ENCODE data around the gene OXSR1.
"Not testable (repeated sequence)": the region's sequence is repeated elsewhere in the genome, so short reads cannot be mapped to it uniquely, and the experiment has no call there.

Gene OXSR1

DNA sequence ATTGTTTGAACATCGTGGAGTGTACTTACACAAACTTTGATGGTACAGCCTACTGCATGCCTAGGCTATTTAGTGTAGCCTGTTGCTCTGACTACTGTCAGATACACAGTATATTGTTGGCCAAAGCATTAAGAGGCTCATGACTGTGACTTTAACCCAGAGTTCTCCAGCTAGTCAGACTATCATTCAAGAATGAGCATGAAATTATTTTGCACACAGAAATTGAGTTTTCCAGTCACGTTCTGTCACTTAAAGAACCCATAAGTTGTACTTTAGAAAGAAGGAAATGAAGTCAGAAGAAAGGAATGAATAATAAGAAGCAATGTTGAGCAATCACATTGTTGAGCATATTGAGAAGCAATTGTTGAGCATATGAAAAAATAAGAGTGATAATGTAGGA, 62.7 kb downstream of the OXSR1 start:
- DNase-seq (ENCODE audit: low read depth) = no peak

DNA sequence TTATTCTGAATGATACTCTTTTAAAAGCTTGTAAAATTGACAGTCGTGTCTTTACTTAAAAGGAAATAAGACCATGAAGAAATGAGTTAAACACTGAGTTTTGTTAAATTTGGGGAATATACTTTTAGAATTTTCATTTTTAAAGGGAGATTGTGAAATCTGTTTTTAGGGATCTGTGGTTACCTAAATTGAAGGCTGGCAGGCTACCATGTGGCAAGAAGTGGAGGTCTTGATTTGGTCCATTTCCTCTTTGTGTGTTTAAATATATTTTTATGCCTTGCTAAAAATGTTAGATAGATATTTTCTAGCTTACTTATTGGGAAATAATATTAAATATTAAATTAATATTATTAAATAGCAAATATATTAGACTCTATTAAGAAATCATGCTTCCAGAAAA, 63.7 kb downstream of the OXSR1 start:
- DNase-seq (ENCODE audit: low read depth) = no peak

DNA sequence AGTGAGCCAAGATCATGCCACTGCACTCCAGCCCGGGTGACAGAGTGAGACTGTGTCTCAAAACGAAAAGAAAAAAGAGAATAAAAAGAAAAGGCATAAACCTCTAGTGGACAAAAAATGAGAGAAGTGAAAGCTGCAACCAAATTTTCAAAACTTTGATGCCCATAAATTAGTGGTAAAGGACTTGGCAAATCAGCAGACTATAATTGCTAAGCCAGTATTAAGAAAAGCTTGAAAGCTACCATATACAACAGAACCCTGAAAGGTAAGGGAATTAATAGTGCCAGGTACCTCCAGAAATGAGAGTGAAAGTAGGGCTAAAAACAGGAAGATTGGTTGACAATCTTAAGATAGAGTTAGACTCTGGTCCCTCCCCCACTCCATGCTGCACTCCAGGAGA, 67.4 kb downstream of the OXSR1 start:
- no peak for DNase-seq (ENCODE audit: low read depth)

DNA sequence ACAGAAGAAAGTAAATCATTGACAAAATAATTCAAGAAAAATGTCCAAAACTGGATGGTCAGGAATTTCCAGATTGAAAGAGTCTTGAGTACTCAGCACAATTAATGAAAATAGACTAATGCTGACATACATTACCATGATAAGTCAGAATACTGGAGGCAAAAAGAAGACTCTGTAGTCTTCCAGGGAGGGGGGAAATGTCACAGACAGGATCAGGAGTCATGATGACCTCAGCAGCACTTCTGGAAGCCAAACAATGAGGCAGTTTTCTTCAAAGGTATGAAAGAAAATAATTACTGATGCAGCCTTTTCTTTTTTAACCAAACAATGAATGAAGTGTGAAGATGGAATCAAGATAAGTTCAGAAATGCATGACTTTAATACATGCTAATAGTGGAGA, 70.1 kb downstream of the OXSR1 start:
- DNase-seq (ENCODE audit: low read depth) = no peak

DNA sequence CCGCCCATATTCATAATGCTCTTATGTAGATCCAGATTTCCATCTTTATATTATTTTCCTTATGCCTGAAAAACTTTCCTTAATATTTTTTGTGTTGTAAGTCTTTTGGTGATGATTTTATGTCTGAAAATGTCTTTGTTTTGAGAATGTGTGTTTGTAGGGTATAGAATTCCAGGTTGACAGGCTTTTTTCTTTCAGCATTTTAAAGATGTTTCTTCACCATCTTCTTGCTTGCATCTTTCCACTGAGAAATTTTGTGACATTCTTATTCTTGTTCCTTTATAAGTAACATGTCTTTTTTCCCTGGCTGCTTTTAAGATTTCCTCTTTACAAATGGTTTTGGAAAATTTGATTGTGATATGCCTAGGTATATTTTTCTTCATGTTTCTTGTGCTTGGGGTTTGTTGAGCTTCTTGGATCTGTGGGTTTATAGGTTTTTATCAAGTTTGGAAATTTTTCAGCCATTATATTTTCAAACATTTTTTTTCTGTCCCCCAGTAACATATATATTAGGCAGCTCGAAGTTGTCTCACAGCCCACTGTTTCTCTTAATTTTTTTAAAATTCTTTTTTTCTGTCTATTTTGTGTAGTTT, 73.2 kb downstream of the OXSR1 start:
- DNase-seq (ENCODE audit: low read depth) = no peak

DNA sequence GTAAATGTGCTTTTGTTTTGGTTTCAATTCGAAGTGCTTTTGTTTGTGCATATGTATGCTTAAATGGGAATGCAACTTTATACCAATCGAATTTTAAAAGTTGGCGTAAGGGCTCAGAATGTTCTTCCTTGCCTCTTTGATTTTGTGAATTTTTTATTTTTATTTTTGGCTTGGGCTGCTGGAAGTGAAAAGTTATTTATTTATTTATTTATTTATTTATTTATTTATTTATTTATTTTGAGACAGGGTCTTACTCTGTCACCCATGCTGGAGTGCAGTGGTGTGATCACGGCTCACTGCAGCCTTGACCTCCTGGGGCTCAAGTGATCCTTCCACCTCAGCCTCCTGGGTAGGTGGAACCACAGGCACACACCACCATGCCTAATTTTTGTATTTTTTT, 77.5 kb downstream of the OXSR1 start:
- not testable (repeated sequence) for DNase-seq (ENCODE audit: low read depth)

DNA sequence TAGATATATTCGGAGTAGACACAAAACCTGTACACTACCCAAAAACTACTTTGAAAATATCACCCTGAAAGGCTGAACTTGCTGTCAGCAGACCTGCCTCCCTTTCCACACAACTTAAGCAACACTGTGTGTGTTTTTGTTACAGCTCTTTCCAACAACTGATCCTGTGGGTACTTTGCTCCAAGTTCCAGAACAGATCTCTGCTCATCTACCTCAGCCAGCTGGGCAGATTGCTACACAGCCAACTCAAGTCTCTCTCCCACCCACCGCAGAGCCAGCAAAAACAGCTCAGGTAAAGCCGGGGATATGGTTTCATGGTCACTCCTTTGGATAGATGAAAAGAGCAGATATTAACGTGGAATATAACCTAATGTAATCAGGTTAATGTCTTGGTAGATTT, 80.6 kb downstream of the OXSR1 start:
- no peak for DNase-seq (ENCODE audit: low read depth)

DNA sequence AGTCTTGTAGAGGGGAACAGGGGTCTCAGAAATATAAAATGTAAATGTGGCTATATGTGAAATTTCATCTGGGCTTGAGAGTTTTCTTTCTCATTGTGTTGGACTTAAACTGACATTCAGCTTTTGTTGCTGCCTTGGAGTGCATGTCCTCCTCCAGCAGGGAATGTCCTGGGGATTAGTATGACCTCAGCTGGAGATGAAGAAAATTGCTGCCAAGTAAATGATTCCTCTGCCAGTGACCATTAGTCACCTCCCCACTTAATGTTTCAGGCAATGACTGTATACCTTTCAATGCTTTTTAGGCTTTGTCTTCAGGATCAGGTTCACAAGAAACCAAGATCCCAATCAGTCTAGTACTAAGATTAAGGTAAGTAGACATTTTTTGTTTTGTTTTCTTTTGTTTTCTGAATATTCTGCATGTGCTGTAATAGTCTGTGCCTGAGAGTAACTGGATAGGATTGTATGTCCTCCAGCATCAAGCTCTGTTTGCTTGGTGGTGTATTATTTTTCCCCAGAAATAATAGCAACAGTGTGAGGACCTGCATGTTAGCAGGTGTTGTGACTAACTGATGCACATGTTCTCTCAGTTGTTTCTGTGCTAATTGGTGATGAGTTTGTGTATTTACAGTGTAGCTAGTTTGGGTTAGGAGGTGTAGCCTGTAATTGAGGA, 82.2 kb downstream of the OXSR1 start:
- no peak for DNase-seq (ENCODE audit: low read depth)

DNA sequence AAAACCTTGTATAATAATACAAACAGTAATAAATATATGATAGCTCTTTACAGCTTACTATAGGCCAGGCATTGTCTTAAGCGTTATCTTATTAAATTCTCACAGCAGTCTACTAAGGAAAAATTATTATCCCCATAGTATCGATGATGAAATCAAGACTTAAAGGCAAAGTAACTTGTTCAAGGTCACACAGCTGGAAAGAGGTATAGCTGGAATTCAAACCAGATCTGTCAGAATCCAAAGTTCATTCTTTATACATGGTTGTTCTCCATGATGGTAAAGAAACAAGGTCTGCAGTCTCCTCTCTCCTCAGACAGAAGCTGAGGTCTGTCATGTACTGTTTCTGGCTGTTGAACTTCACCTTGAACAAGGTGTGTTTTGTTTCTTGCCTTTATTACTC, 84.9 kb downstream of the OXSR1 start:
- no peak for DNase-seq (ENCODE audit: low read depth)

DNA sequence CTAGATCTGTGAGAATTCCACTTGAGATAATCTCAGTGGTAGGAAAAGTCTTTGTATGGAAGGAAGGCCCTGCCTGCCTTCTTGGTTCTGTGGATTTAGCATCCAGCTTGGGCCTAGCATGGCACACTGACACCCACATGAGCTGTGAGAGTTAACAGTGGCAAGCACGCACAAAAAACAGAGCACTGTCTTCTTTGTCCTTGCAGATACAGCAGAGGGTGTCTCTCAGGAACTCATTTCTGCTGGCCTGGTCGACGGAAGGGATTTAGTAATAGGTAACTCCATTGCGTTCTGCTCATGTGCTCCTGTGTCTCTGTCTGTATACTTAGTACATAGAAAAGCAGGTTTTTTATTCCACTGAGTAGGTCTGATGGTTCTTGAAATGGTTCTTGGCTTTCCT, 85.9 kb downstream of the OXSR1 start:
- no peak for DNase-seq (ENCODE audit: low read depth)

DNA sequence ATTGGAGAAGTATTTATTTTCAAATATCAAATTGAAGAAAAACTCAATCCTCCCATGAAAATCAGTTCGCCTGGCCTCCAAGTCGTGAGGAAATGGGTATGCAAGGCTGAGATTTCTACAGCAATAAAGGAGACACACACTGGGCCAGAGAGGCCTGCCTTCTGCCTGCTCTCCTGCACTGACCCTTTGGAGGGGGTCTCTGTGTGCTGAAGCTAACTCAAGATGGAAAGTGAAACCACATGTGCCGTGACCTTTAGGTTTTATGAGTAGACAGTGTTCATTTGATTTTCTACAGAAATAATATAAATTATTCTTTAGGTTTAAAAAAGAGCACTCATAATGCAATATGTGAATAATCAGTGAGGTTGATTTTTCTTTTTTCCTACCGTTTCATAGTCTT, 88.4 kb downstream of the OXSR1 start:
- no peak for DNase-seq (ENCODE audit: low read depth)

DNA sequence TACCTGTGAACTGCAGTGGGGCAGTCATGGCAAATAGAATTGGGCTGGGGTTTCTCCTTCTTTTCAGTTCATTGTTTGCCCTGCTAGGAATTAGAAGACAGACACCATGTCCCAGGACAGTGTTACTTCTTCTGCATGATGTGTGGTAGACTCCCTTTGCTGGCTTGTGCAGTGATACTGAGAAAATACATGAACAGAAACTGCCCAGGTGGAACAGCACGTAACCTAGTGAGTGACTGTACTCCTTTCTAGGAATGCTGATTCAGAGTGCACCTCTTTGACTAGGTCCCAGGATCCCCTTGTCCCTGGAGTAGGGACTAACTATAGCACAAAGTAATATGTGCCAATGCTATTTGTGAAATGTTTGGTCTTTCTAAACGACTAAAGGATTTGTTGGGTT, 89.5 kb downstream of the OXSR1 start:
- no peak for DNase-seq (ENCODE audit: low read depth)

DNA sequence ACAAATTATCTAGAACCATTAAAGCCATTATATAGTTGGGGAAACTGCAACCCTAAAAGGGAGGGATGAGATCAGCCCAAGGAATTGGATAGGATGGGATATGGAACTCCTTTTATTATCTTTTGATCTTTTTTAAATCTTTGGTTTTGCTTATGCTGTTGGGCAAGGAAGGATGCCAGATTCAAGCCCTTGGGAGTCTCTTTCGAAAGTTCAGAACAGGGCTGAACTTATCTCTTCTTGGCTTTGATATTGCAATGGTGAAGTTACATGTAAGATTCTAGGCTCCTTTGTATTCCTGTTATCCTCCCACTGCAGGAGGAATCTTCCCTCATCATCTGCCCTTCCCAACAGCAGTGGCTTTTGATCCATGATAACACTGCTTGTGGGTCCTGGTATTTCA, 90.3 kb downstream of the OXSR1 start:
- no peak for DNase-seq (ENCODE audit: low read depth)

DNA sequence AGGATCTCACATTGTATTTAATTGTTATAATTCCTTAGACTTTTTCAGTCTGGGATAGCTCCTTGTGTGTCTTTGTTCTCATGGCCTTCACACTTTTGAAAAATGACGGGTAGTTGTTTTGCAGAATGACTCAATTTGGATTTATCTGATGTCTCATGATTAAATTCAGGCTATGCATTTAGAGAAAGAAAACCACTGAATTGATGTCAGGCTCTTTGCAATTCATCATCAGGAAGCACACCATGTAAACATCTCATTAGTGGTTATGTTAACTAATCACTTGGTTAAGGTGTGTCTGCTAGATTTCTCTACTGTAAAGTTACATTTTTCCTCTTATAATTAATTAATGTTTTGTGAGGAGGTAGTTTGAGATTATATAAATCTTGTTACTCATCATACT, 92.2 kb downstream of the OXSR1 start:
- no peak for DNase-seq (ENCODE audit: low read depth)

DNA sequence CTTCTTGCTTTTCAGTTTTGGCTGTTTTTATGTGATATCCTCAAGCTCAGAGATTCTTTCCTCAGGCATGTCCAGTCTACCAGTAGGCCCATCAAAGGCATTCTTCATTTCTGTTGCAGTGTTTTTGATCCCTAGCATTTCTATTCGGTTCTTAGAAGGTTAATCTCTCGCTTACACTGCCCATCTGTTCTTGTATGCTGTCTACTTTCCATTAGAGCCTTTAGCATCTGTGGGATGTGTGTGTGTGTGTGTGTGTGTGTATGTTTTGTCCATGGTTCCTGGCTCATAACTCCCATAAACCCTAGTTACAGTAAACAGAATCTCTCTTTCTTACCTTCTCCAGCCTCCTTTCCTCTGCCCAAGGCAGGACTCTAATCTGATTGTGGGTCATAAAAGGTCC, 95.1 kb downstream of the OXSR1 start:
- no peak for DNase-seq (ENCODE audit: low read depth)

DNA sequence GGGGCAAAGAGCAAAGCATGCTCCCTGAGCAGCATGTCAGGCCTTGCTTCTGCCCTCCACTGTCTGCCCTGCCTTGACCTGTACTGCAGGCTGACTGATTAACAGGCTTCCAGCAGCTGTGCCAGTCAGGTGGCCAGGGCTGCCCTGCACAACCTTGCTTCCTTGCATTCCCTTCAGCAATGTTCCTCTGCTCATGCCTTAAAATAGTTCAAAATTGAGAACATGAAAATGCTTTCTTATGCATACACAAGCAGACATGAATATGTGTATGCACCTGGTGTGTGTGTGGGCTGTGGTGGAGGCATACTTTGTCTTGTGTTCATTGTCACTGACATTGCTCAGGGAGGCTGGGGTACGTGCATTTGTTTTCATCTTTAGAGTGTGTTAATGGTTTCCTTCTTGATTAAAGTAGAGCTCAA, 99.0 kb downstream of the OXSR1 start:
- DNase-seq (ENCODE audit: low read depth) = no peak

DNA sequence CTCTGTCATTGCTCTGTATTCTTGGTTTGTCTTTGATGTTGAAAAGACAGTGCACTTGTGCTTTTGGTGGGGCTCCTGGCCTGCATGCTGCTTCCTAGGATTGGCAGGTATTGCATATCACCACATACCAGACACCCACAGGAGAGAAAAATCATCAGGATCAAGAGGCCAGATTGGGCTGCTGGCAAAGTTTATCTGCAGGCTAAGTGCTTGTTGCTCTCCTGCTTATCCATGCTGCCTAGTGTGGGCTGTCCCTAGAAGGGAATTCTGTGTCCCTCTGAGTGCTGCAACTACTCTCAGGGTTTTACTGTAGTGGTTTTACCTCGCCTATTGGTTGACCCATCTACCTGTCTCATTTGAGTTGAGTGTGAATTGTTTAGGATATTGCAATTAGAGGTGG, 99.4 kb downstream of the OXSR1 start:
- no peak for DNase-seq (ENCODE audit: low read depth)

DNA sequence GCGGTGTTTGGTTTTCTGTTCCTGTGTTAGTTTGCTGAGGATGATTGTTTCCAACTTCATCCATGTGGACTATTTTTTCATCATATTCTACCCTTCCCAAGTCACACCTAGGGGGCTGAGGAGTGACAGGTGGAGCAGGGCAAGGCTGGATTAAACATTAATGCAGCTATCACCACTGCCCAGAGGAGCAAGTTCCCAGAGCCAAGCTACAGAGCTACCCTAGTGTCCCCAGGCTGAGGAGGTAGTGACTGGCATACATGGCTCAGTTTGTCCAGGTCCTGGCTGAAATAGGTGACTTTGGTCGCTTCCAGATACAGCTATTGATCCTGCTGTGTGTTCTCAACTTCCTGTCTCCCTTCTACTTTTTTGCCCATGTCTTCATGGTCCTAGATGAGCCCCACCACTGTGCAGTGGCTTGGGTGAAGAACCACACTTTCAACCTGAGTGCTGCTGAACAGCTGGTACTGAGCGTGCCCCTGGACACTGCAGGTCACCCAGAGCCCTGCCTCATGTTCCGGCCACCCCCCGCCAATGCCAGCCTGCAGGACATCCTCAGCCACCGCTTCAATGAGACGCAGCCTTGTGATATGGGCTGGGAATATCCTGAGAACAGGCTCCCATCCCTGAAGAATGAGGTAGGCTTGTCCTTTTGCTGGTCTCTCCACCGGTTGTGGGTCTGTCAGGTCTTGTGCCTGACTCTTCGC, 100.4 kb downstream of the OXSR1 start, which contains the start of gene SLC22A13:
TSS of gene SLC22A13 (plus strand) at position 209 of the 704 bp plus-strand sequence. CDS start at position 258, 49 bp downstream.
- DNase-seq (ENCODE audit: low read depth) = no peak

DNA sequence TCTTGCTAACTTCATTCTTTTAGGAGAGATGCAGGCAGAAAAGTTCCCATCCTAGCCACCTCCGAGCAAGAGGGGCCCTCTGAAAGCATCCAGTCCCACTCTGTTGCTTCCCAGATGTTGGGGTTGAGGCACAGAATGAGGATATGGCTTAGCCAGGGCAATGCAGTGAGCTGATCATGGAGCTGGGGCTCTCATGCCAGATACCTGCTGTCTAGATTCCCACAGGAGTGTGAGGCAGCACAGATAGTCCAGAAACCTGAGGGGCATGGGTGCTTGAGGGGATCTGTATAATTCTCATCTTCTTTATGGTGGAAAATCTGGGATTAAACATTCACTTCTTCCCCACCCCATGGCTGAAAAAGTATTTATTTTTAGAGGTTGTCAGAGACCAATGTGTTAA, 101.5 kb downstream of the OXSR1 start:
- DNase-seq (ENCODE audit: low read depth) = no peak

DNA sequence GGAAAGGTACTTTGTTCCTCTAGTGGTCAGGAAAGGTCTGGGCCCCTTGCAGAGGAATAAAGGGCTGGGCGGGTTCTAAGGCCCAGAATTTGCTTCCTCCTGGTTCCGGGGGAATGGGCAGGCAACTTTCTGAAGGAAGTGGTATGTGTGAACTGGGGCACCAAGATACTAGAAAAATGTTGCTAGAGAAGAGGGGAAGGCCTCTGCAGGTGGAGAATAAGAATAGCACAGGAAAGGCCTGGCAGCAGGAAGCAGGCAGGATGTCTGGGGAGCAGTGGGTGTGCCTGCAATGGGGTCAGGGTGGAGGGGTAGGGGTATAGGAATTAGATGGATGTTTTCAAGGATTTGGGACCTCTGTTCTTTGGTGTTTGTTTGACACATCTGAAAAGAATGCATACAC, 102.3 kb downstream of the OXSR1 start:
- no peak for DNase-seq (ENCODE audit: low read depth)

DNA sequence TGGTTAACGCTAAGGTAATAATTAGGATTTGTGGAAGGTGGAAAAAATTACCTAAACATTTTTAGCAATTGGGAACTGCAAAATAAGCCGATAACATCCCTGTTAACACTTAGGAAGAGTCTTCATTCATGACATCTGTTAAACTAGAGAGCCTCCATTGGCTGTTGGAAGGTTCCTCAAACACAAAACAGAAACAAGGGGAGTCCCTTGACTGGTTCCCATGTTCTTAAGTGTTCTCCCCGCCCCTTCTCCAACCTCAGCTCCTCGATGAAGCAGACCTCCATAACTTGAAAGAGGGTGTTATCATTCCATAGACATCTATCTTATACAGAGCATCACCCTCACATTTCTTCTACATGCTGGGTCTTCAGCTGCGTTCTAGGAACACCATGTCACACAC, 102.8 kb downstream of the OXSR1 start:
- DNase-seq (ENCODE audit: low read depth) = no peak

DNA sequence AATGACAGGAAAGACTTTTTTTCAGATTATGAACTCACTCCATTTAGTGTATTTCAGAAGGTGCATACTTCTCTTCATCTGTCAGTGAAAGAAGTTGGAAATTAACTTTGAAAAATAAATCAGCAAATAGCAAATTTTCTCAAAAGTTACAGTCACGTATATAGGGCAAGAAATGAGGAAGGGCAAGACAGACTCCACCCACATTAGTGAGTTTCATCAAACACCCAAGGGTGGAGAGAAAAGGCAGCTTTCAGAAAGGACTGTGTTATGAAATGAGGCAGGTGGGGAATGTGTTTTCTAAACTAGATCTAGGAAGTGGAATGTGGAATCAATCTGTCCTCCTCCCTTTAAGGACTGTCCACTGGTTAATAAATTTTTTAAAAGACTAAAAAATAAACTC, 103.2 kb downstream of the OXSR1 start:
- no peak for DNase-seq (ENCODE audit: low read depth)

DNA sequence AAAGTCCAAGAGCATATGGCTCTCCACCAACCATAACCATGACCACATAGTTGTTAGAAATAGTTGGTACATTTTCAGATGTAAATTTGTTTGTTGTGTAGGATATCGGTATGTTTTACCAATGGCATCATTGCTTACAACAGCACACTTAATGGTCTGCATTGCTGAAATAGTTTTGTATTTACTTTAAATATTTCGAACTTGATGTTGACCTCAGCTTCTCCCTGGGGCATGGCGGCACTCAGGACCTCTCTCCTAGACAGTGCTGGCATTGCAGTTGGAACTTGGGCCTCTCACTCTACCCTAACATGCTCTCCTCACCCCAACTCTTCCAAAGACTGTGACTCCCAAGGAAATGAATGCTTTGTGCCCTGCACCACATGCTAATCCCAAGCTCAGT, 105.3 kb downstream of the OXSR1 start:
- no peak for DNase-seq (ENCODE audit: low read depth)

DNA sequence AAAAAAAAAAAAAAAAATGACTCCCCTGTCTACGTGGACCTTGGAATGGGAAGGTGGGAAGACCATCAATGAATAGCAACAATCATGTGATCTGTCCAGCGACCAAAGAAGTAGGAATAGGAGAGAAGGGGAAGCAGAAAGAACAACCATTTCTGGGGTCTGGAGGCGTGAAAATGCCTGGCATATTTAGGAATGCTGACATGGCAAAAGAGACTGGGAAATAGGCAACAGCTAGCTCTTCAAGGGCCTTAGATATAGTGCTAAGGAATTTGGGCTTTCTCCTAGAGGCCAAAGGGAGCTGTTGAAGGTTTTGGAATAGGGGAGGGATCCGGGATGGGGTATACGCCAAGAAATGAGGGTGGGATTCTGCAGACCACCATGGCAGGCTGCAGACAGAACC, 106.2 kb downstream of the OXSR1 start:
- DNase-seq (ENCODE audit: low read depth) = no peak
